ENCODE measurements around the gene TNFRSF21. TPM values are rescaled to one million over a fixed set of nuclear protein-coding genes. Genes with fewer than 3 reads are reported as not detected.

Gene TNFRSF21
- total RNA-seq, 2 donors from 2014 or later: 7.4 to 12.1 TPM

DNA sequence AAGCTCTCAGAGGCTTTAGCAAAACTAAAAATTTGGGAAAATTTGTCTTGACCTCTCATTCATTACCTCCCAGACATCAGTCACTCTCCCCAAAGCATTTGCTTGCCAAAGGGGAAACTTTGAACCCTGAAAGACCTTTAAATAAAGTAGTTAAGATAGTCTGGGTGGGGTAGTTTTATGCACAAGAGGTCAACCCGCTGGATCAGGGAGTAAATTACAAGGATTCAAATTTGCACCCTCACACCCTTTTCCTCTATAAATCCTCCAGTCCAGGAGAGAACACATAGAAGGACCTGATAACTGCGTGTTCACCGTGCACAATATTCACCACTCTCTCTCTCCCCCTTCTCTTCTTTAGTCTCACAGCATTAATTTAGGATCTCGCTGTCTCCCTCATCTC lies 36.1 kb upstream of the TNFRSF21 start:
- H3K27ac ChIP-seq: no peak overlapping the region
- TF ChIP-seq, protein P1, sequence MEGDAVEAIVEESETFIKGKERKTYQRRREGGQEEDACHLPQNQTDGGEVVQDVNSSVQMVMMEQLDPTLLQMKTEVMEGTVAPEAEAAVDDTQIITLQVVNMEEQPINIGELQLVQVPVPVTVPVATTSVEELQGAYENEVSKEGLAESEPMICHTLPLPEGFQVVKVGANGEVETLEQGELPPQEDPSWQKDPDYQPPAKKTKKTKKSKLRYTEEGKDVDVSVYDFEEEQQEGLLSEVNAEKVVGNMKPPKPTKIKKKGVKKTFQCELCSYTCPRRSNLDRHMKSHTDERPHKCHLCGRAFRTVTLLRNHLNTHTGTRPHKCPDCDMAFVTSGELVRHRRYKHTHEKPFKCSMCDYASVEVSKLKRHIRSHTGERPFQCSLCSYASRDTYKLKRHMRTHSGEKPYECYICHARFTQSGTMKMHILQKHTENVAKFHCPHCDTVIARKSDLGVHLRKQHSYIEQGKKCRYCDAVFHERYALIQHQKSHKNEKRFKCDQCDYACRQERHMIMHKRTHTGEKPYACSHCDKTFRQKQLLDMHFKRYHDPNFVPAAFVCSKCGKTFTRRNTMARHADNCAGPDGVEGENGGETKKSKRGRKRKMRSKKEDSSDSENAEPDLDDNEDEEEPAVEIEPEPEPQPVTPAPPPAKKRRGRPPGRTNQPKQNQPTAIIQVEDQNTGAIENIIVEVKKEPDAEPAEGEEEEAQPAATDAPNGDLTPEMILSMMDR (IDR thresholded peaks at IDR 0.05): no peak

DNA sequence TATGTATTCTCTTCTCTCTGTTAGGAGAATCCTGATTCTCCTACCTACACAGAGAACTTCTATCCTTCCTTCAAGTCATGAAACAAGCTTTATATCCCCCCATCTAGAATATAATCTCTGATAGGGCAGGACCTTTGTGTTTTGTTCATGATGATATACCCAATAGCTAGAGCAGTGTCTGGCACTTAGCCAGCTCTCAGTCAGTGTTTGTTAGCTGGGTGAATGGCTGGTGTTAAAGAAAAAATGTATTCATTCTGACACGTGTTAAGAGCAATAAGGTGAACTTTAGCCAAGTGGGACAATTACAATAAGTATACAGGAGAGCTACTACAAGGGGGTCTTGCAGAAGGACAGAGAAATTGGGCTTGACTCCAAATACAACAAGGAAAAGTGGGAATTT lies 34.3 kb upstream of the TNFRSF21 start:
- no peaks in the 10 kb centered on the region for H3K9me3 ChIP-seq
- H3K36me3 ChIP-seq: no peaks in the 10 kb centered on the region
- H3K27ac ChIP-seq: no peak overlapping the region
- DNase-seq (ENCODE audit: low spot score): no peak
- H3K27me3 ChIP-seq: no peaks in the 10 kb centered on the region
- no peaks in the 10 kb centered on the region for H3K4me1 ChIP-seq
- H3K4me3 ChIP-seq: no peak overlapping the region
- TF ChIP-seq, protein P1 (IDR thresholded peaks at IDR 0.05): no peak

More for the DNA sequence above, 36.1 kb upstream of the TNFRSF21 start:
- H3K4me1 ChIP-seq: no peaks in the 10 kb centered on the region
- no peak for DNase-seq (ENCODE audit: low spot score)
- no peaks in the 10 kb centered on the region for H3K36me3 ChIP-seq
- no peaks in the 10 kb centered on the region for H3K9me3 ChIP-seq
- no peaks in the 10 kb centered on the region for H3K27me3 ChIP-seq
- H3K4me3 ChIP-seq: no peak overlapping the region

DNA sequence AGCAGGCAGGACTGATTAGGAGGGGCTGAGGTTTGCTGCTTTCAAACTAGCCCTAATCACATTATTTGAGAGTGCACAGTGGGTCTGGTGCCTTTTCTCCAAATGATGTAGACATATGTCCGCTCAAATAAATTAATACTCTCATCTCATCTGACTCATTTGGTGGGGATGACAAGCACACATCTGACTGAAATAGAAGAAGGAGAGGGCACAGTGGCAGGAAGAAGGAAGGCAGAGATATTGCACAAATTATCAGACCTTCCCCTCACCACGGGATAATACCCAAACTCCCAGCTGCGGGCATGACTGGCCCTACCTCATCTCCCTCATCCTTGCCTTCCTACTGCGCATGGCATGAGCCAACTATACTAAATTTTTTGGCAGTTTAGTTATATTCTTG lies 33.9 kb upstream of the TNFRSF21 start:
- no peak for DNase-seq (ENCODE audit: low spot score)
- TF ChIP-seq, protein P1 (IDR thresholded peaks at IDR 0.05): no peak
- no peak overlapping the region for H3K27ac ChIP-seq
- H3K9me3 ChIP-seq: no peaks in the 10 kb centered on the region
- no peaks in the 10 kb centered on the region for H3K27me3 ChIP-seq
- H3K36me3 ChIP-seq: no peaks in the 10 kb centered on the region
- no peaks in the 10 kb centered on the region for H3K4me1 ChIP-seq
- no peak overlapping the region for H3K4me3 ChIP-seq

DNA sequence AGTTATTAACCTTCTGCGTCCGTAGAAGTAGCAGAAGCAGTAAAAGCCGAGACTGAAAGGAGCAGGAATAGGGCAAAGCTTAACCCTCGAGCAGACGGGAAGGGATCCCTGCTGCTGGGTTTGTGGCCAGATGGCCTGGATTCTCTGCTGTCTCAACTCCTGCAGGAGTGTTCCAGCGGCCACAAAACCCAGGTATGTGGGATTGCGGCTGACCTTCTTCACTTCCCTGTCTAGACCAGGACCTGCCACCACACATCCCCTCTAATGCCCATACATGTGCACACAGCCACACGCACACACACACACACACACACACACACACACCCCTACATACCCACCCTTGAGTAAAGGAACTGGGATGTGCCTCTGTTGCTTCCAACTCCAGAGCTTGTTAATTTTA lies 33.1 kb upstream of the TNFRSF21 start:
- TF ChIP-seq, protein P1 (IDR thresholded peaks at IDR 0.05): no peak
- Histone ChIP-seq H3K4me1 (no peaks in the 10 kb centered on the region), H3K36me3 (no peaks in the 10 kb centered on the region), H3K4me3 (no peak overlapping the region), H3K27ac (no peak overlapping the region), H3K9me3 (no peaks in the 10 kb centered on the region), H3K27me3 (no peaks in the 10 kb centered on the region)
- no peak for DNase-seq (ENCODE audit: low spot score)

DNA sequence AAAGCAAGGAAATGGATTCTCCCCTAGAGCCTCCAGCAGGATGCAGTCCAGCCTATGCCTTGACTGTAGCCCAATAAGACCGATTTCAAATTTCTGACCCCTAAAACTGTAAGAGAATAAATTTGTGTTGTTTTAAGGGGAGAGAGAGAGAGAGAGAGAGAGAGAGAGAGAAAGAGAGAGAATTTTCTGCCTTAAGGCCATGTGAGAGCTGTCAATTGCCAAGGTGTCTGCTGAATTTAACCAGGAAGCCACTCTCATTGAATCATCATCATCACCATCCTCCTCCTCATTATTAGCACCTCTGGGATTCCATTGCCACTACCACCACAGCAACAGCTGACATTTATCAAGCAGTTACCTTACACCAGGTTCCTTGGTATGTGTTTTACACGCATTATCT lies 27.8 kb upstream of the TNFRSF21 start:
- TF ChIP-seq, protein P1 (IDR thresholded peaks at IDR 0.05): no peak
- no peaks in the 10 kb centered on the region for H3K4me1 ChIP-seq
- no peaks in the 10 kb centered on the region for H3K27me3 ChIP-seq
- H3K4me3 ChIP-seq: no peak overlapping the region
- H3K27ac ChIP-seq: no peak overlapping the region
- H3K9me3 ChIP-seq: no peaks in the 10 kb centered on the region
- no peak for DNase-seq (ENCODE audit: low spot score)
- H3K36me3 ChIP-seq: no peaks in the 10 kb centered on the region

DNA sequence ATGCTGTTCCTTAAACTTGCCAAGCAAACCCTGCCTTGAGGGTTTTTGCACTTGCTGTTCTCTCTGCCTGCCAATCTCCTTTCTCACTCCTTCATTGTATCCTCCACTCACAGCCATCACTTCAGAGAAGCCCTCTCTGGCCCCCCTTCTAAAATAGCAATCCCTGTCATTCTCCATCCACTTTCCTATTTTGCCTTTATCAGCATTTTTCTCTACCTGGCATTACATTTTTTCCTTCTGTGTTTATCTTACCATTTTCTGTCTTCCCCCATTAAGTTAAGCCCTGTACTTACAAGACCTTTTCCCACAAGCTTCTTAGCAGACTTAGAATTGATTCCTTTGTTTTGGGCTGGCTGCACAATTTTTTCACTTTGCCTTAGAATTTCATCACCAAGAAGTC lies 26.6 kb upstream of the TNFRSF21 start:
- Histone ChIP-seq H3K4me1 (no peaks in the 10 kb centered on the region), H3K27ac (no peak overlapping the region), H3K9me3 (no peaks in the 10 kb centered on the region), H3K36me3 (no peaks in the 10 kb centered on the region), H3K27me3 (no peaks in the 10 kb centered on the region), H3K4me3 (no peak overlapping the region)
- no peak for DNase-seq (ENCODE audit: low spot score)
- TF ChIP-seq, protein P1 (IDR thresholded peaks at IDR 0.05): no peak

Data from right atrium auricular region (tissue), 2 donors.